Lower leg skin (tissue), 3 donors: ENCODE data around the gene SRGAP2C.
"Not testable (repeated sequence)": the region's sequence is repeated elsewhere in the genome, so short reads cannot be mapped to it uniquely, and the experiment has no call there.

Experiments used
- CTCF ChIP-seq, 3 donors: fragments of 450-650 bp; IDR thresholded peaks; one replicate each; pipeline ENCODE4 v1.5.1; 2016; ENCODE audit warnings: antibody characterized with exemption in 3 of 3, mild to moderate bottlenecking in 3 of 3, moderate library complexity in 2 of 3
- POLR2A ChIP-seq, 2 donors: fragments of 450-650 bp; IDR thresholded peaks; one replicate each; pipeline ENCODE4 v1.6.1; 2016 to 2017; ENCODE audit warnings: antibody characterized with exemption in 2 of 2, mild to moderate bottlenecking in 1 of 2, moderate library complexity in 1 of 2

GRCh38 chr1:121389895-121390560 is 205.3 kb downstream of the SRGAP2C start:
- not testable (repeated sequence) for TF ChIP-seq CTCF, POLR2A (IDR thresholded peaks at IDR 0.05)
